ENCODE data around the gene NAALADL2.

DNA sequence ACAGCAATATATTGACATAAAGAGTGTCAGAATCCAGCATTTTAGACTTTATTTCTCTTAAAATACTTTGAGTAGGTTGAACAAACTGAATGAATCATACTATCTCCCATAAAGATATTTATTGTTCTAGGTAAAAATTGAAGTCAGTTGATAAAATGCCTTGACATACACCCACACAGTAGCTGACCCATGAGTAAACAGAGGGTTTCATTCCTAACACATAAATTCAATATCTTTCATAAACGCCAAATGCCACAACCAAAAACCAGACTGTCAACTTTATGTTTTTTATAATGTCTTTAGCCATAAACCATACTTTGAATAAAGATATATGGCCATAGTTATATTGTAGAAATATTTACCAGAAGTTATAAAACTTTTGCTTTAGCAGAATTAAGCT lies 742.4 kb downstream of the NAALADL2 start:
- TF ChIP-seq CTCF (IDR thresholded peaks at IDR 0.05) = no peak
- TF ChIP-seq POLR2A (IDR thresholded peaks at IDR 0.05) = no peak

All from vagina (tissue), 2 donors.